NCI-H345 (cell line): ENCODE results near the gene SETSIP.
"Not testable (repeated sequence)": the region's sequence is repeated elsewhere in the genome, so short reads cannot be mapped to it uniquely, and the experiment has no call there.

Experiments used
- DNase-seq: peaks from one replicate; lab custom pipeline; 2025; lab: John Stamatoyannopoulos, UW

SETSIP gene

GRCh38 chr1:92051948-92052347 is 23.3 kb downstream of the SETSIP start:
- no peak for DNase-seq

- no peak for DNase-seq
Measured at GRCh38 chr1:92045766-92046495, 29.3 kb downstream of the SETSIP start.

- no peak for DNase-seq
Measured at GRCh38 chr1:92043621-92044020, 31.6 kb downstream of the SETSIP start.

- DNase-seq = no peak
Measured at GRCh38 chr1:92040971-92041370, 34.2 kb downstream of the SETSIP start.

- no peak for DNase-seq
Measured at GRCh38 chr1:92038695-92039346, 36.4 kb downstream of the SETSIP start.

GRCh38 chr1:92037400-92037799 is 37.8 kb downstream of the SETSIP start:
- no peak for DNase-seq

- DNase-seq = no peak
Measured at GRCh38 chr1:92031281-92032110, 43.7 kb downstream of the SETSIP start.

- DNase-seq = no peak
Measured at GRCh38 chr1:92030656-92031107, 44.5 kb downstream of the SETSIP start.

GRCh38 chr1:92029241-92029922 is 45.8 kb downstream of the SETSIP start:
- no peak for DNase-seq

GRCh38 chr1:92026806-92027205 is 48.4 kb downstream of the SETSIP start:
- no peak for DNase-seq

- DNase-seq = not testable (repeated sequence)
Measured at GRCh38 chr1:92026042-92026441, 49.2 kb downstream of the SETSIP start.
